GM10248 (cell line): ENCODE results near the gene DCBLD1.

Experiments used
- CTCF ChIA-PET: fragments of 300-600 bp; sonication (Branson Sonifier 250); formaldehyde crosslinking; extraction: SDS; loops from one replicate; lab custom pipeline; 2021; ENCODE audit warnings: antibody characterized with exemption; lab: Yijun Ruan, JAX
- POLR2A ChIA-PET: fragments of 350-650 bp; sonication (Branson Sonifier 250); formaldehyde crosslinking; extraction: SDS; loops from one replicate; lab custom pipeline; 2020; ENCODE audit warnings: antibody characterized with exemption; lab: Yijun Ruan, JAX
- DNase-seq: peaks from one replicate; pipeline ENCODE4 v3.0.0; 2012; ENCODE audit errors: extremely low spot score
- TF ChIP-seq, protein P1 (sequence below): IDR thresholded peaks from 2 replicates; pipeline ENCODE4 v1.5.1; 2012; ENCODE audit warnings: mild to moderate bottlenecking, low read depth; ENCODE audit errors: extremely low read depth, missing control alignments, control extremely low read depth

Gene DCBLD1

GRCh38 chr6:117564681-117565080 lies 82.2 kb downstream of the DCBLD1 start:
- CTCF ChIA-PET = interaction anchor here (1.2 to 5.5 kb wide), 3 partner anchors 9 to 70 kb away, joined by 3 to 34 read pairs (median 15); no protein-coding TSS in a partner anchor

GRCh38 chr6:117568247-117568646 lies 85.8 kb downstream of the DCBLD1 start:
- DNase-seq = no peak
- CTCF ChIA-PET = interaction anchor here (0.9 to 5.5 kb wide), 6 partner anchors 9 to 89 kb away, joined by 3 to 34 read pairs (median 4); no protein-coding TSS in a partner anchor
- TF ChIP-seq, protein P1, sequence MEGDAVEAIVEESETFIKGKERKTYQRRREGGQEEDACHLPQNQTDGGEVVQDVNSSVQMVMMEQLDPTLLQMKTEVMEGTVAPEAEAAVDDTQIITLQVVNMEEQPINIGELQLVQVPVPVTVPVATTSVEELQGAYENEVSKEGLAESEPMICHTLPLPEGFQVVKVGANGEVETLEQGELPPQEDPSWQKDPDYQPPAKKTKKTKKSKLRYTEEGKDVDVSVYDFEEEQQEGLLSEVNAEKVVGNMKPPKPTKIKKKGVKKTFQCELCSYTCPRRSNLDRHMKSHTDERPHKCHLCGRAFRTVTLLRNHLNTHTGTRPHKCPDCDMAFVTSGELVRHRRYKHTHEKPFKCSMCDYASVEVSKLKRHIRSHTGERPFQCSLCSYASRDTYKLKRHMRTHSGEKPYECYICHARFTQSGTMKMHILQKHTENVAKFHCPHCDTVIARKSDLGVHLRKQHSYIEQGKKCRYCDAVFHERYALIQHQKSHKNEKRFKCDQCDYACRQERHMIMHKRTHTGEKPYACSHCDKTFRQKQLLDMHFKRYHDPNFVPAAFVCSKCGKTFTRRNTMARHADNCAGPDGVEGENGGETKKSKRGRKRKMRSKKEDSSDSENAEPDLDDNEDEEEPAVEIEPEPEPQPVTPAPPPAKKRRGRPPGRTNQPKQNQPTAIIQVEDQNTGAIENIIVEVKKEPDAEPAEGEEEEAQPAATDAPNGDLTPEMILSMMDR = no peak
- POLR2A ChIA-PET = no interaction called here

More at GRCh38 chr6:117564681-117565080, 82.2 kb downstream of the DCBLD1 start:
- DNase-seq = no peak
- TF ChIP-seq, protein P1 = no peak
- POLR2A ChIA-PET = no interaction called here

GRCh38 chr6:117568831-117569410 lies 86.4 kb downstream of the DCBLD1 start:
- CTCF ChIA-PET = interaction anchor here (0.9 to 5.5 kb wide), 4 partner anchors 8 to 90 kb away, joined by 3 to 34 read pairs (median 4); no protein-coding TSS in a partner anchor
- POLR2A ChIA-PET = no interaction called here
- DNase-seq = no peak
- TF ChIP-seq, protein P1 = no peak

DNA sequence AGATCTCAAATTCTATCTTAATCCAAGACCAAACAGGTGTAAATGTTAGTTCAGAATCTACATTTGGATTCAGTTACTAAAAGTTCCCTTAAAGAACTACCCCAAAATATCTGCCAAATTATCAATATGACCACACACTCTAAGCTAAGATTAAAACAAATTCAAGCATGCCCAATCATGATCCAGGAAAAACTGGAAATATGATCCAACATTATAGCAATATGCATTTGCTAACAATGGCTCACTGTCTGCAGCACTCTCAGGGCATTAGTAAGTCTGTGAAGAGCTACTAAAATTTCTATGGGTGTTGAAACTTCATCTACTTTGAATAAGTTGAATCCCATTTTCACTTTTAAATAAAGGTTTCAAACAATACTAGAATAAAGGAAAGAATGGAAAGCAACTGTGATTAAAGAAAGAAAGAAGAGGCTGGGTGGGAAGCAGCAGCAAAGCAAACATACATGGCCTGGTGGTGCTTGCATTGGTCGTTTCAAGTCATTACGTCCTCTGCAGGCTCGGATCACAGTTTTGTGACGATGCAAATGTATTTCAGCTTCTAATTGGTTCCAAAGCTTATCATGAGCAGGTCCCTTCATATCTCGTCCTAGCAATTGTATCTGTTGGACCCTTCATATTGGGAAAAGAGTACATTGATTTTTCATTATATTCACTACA lies 90.7 kb downstream of the DCBLD1 start:
- ChIA-PET CTCF (interaction anchor here (0.6 to 1.8 kb wide), 13 partner anchors 10 to 123 kb away, joined by 3 to 8 read pairs (median 5); no protein-coding TSS in a partner anchor), POLR2A (no interaction called here)
- no peak for DNase-seq
- TF ChIP-seq, protein P1 = no peak

DNA sequence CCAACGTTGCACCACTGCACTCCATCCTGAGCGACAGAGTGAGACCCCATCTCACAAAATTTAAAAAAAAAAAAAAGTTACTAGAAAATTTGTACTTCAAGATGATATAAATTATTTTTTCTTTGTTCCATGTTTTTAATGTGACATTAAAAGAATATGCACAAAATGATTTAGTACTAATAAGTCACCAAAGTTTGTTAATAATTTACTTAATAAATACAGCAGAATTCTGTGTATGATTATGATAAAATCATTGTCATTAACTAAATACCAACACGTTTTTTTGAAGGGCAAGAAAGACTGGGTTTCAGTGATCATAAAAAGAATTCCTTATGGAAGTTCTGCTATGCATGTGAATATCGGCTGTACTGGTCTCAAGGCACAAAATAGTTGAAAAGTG lies 91.7 kb downstream of the DCBLD1 start:
- ChIA-PET CTCF (interaction anchor here (0.6 to 1.8 kb wide), 7 partner anchors 13 to 124 kb away, joined by 3 to 8 read pairs (median 6); no protein-coding TSS in a partner anchor), POLR2A (no interaction called here)
- no peak for DNase-seq
- TF ChIP-seq, protein P1 = no peak

GRCh38 chr6:117585647-117586046 lies 103.2 kb downstream of the DCBLD1 start:
- TF ChIP-seq, protein P1 = no peak
- ChIA-PET CTCF (interaction anchor here (1.0 to 1.6 kb wide), 5 partner anchors 8 to 30 kb away, joined by 3 to 5 read pairs (median 4); no protein-coding TSS in a partner anchor), POLR2A (interaction anchor here (0.7 kb wide), 1 partner anchor 17 kb away, joined by 3 read pairs; the partner anchor contains the start of gene GOPC)
- no peak for DNase-seq
